ENCODE measurements around the gene DEFB127.
"Not testable (repeated sequence)": the region's sequence is repeated elsewhere in the genome, so short reads cannot be mapped to it uniquely, and the experiment has no call there.

Gene DEFB127, protein sequence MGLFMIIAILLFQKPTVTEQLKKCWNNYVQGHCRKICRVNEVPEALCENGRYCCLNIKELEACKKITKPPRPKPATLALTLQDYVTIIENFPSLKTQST

DNA sequence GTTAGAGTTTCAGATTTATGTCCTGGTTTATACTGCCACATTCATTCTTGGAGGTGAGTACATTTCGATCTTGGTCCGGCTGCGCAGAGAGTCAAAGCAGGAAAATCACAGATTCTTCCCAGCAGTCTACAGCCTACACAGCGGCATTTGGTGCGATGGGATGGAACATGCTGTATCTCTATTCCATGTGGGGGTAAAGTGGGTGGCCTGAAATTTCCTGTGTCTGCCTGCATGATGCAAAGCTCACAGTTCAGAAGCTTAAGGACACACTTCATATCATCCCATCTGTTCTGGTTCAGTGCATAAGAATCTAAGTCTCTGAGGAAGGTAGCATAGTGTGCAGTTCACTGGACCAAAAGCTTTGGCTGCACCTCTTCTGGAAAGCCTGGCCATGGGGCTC lies at the start of gene DEFB127:
TSS of gene DEFB127 (plus strand) at position 301 of the 400 bp plus-strand sequence. CDS start at position 392, 91 bp downstream.
- no peak for DNase-seq (ENCODE audit: low spot score)

DNA sequence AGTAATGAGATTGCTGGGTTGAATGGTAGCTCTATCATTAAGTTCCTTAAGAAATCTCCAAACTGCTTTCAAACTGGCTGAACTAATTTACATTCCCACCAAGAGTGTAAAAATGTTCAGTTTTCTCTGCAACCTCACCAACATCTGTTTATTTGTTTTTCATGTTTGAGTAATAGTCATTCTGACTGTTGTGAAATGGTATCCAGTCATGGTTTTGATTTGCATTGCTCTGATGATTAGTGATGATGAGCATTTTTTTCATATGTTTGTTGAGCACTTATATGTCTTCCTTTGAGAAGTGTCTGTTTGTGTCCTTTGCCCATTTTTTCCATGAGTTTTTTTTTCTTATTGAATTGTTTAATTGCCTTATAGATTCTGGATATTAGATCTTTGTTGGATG lies 44.9 kb upstream of the DEFB127 start:
- DNase-seq (ENCODE audit: low spot score) = no peak

DNA sequence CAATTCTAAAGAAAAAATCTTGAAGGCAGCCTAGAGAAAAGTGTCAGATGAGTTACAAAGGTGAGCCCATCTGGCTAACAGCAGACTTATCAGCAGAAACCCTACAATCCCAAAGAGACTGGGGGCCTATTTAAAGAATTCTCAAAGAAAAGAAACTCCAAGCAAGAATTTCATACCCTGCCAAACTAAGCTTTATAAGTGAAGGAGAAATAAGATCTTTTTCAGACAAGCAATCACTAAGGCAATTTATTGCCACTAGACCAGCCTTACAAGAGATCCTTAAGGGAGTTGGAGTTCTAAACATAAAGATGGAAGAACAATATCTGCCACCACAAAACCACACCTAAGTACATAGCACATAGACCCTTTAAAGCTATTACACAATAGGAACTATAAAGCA lies 39.7 kb upstream of the DEFB127 start:
- DNase-seq (ENCODE audit: low spot score) = no peak

DNA sequence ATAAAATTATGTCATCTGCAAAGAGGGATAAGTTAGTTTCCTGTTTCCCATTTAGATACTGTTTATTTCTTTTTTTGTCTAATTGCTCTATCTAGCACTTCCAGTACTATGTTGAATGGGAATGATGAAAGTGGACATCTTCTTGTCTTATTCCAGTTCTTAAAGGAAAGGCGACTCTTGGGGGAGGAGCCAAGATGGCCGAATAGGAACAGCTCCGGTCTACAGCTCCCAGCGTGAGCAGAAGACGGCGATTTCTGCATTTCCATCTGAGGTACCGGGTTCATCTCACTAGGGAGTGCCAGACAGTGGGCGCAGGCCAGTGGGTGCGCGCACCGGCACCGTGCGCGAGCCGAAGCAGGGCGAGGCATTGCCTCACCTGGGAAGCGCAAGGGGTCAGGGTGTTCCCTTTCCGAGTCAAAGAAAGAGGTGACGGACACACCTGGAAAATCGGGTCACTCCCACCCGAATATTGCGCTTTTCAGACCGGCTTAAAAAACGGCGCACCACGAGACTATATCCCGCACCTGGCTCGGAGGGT lies 27.4 kb upstream of the DEFB127 start:
- DNase-seq (ENCODE audit: low spot score) = not testable (repeated sequence)

DNA sequence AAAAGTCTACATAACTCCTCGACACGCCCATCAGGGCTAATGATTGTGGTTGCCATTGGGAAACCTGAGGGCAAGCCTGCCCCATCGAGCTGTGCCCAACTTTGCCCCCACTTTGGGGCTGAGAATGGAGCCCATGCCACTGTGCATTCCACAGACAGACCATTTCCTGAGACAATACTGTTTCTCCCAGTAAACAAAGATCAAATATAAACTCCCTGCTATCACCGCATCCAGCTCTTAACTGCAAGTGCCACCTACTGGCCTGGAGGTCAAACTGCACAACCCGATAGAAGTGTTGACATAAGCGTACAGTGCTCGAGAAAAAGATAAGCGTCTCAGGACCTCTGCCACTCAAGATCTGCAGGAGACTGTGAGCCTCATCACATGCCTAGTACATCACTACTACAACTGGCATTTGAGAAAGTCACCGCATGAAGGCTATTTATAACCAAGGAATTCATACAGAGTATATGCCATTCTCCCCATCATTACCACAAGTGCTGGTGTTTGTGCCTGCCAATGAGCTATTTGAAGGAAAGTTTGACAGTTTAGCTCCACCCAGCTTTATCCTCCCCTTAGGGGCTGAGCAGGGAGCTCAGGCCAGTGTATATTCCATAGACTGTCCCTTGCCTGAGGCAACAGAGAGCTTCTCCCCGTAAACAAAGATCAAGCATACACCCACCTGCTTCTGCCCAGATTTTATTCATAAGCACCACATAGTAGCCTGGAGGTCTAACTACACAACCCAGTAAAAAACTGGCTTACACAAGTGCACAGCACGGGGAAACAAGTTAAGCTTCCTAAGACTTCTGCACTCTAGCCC lies 19.4 kb upstream of the DEFB127 start:
- DNase-seq (ENCODE audit: low spot score) = no peak

DNA sequence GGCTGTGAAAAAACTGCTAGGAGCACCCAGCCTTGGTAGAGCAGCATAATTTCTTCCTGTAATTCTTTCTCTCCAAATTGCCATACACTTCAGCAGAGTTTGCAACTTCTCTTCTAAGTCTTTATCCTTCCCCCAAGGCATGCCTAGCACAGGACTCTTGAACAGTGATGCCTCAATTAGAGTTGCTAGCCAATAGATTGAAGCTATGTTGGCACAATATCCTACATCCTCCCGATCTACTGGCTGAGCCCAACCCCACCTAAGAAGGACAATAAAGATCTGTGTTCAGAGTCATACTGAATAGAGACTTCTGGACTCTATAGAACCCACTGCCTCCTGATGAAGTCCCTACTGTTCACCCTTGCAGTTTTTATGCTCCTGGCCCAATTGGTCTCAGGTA lies 15.0 kb upstream of the DEFB127 start, which contains the start of gene DEFB126:
TSS of gene DEFB126 (plus strand) at position 301 of the 400 bp plus-strand sequence. CDS start at position 340, 39 bp downstream.
- no peak for DNase-seq (ENCODE audit: low spot score)

DNA sequence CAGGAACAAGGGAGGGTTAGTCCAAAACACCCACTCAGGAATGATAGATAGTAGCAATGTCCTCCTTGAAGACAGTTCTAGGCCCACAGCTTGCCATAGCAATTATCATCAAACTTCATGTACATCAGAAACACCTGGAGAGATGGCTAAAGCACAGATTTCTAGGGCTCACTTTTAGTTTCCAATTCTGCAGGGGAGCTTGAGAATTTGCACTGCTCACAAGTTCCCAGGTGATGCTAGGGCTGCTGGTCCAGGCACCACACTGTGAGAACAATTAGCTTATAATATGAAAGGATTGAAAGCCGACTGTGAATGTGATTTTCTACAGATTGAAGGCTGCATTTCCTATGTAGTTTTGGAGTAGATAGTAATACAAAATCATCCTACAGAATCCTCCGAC lies 11.4 kb upstream of the DEFB127 start:
- DNase-seq (ENCODE audit: low spot score) = no peak

DNA sequence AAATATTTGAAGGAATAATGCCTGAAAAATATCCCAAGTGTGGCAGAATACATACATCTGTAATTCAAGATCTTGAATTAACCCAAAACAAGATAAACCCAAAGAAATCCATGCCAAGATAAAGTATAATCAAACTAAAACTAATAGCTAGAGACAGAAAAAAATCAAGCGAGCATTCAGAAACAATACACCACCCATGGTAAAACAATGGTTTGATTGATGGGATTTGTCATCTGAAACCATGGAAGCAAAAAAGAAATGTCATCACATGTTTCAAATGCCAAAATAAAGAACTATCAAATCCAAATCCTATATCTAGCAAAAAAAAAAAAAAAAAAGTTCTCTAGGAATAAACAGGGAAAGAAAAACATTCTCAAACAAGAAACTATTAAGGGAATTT lies 5.1 kb upstream of the DEFB127 start:
- DNase-seq (ENCODE audit: low spot score) = no peak

DNA sequence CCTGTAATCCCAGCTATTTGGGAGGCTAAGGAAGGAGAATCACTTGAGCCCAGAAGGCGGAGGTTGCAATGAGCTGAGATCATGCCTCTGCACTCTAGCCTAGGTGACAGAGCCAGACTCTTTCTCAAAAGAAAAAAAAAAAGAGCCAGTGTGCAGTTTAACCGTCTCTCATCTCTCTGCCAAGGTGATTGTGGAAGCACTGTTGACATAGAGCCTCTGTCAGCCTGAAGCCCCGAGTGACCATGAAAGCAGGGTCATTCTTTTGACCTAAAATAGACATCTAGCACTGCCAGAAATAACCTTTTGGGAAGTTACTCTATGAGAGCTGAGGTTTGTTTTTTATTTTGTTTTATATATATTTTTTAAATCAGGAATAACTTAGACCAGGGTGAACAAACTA lies 7.4 kb downstream of the DEFB127 start:
- DNase-seq (ENCODE audit: low spot score) = no peak

DNA sequence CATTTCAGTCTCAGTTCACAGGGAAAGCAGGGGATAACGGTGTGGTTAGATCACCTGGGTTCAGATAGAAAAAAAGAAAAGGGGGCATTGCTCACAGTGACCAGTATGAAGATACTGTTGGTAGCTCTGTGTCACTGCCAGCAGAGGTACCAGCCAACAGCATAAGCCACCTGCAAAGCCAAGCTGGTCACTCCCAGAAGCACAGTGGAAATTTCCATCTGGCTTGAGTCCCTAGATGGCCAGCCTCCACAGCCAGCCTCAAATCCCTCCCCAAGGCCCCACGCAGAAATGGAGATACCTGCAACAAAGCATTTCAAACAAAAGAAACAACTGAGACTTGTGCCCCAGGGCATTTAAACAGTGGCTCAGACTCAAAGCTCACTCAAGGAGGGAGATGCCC lies 11.6 kb downstream of the DEFB127 start:
- DNase-seq (ENCODE audit: low spot score) = no peak

DNA sequence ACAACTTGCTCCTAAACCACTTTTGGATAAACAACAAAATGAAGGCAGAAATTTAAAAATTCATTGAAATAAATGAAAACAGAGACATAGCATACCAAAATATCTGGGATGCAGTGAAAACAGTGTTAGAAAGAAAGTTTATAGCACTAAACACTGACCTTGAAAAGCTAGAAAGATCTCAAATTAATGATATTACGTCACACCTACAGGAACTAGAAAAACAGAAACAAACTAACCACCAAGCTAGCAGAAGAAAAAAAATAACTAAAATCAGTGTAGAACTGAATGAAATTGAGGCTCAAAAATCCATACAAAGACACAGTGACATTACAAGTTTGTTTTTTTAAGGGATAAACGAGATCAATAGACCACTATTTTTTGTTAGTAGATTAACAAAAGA lies 27.0 kb downstream of the DEFB127 start:
- no peak for DNase-seq (ENCODE audit: low spot score)

DNA sequence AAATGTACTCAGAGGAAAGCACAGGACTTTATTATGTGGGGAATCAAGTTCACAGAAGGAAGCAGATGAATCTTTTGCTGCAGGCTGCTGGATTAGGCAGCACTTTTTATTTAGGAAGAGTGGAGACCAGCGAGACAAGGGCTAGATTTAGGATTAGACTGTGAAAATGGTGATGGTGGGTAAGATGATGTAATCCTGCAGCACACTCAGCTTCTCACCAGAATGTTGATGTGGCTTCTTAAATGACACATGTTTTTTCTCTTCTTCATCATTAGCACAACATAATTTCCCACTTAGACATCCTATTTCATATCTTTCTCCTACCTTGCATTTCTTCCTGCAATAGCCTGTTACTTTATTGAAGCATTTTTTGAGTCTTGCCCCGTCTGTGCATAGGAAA lies 30.5 kb downstream of the DEFB127 start:
- DNase-seq (ENCODE audit: low spot score) = no peak

DNA sequence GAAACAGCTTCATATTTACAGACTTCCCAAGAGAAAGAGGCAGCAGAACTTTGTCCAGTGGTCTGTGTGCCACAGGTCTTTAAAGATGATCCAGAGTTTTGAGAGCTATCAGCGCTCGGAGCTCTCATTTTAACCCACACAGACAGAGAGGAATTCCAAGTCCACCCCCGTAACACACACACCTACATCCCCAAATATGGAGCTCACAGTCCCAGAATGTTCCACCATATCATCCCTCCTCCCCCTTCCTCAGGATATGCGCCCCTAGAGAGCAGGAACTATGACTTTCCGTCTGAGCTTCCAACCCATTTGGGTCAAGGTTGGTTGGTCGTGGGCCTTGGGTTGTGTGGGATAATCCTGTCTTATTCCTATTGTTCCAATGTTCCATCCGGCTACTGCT lies 32.4 kb downstream of the DEFB127 start, which contains the start of gene DEFB128:
TSS of gene DEFB128 (minus strand) at position 101 of the 400 bp plus-strand sequence. CDS start at position 13, 88 bp downstream.
- DNase-seq (ENCODE audit: low spot score) = no peak

DNA sequence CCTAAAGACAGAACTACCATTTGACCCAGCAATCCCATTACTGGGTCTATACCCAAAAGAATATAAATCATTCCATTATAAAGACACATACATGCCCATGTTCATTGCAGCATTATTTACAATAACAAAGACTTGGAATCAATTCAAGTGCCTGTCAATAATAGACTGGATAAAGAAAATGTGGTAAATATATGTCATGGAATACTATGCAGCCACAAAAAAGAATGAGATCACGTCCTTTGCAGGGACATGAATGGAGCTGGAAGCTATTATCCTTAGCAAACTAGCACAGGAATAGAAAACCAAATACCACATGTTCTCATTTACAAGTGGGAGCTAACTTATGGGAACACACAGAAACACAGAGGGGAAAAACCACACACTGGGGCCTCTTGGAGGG lies 41.0 kb downstream of the DEFB127 start:
- no peak for DNase-seq (ENCODE audit: low spot score)

DNA sequence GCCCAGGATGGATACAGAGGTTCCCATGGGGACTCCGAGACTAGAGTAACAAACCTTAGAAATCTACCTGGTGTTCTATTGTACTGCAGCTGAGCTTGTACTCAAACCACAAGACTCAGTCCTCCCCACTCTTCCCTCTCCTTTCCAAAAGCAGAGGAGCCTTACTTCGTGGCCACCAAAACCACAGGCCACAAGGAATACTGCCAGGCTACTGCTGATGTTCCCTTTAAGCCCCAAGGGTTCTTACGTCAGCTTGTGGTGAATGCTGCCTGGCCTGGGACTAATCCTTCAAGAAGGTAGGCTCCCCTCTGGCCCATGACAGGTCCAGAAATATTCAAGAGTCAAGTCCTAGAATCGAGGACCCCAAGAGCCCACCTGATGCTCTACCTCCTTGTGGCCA lies 42.7 kb downstream of the DEFB127 start:
- no peak for DNase-seq (ENCODE audit: low spot score)

DNA sequence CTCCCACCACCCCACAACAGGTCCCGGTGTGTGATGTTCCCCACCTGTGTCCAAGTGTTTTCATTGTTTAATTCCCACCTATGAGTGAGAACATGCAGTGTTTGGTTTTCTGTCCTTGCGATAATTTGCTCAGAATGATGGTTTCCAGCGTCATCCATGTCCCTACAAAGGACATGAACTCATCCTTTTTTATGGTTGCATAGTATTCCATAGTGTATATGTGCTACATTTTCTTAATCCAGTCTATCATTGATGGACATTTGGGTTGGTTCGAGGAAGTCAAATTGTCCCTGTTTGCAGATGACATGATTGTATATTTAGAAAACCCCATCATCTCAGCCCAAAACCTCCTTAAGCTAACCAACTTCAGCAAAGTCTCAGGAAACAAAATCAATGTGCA lies 46.4 kb downstream of the DEFB127 start:
- not testable (repeated sequence) for DNase-seq (ENCODE audit: low spot score)
